ENCODE measurements around the gene ANKRD12. TPM values are rescaled to one million over a fixed set of nuclear protein-coding genes. Genes with fewer than 3 reads are reported as not detected.

Gene ANKRD12
- total RNA-seq, 1 donor from 2014 or later, result 125 TPM

DNA sequence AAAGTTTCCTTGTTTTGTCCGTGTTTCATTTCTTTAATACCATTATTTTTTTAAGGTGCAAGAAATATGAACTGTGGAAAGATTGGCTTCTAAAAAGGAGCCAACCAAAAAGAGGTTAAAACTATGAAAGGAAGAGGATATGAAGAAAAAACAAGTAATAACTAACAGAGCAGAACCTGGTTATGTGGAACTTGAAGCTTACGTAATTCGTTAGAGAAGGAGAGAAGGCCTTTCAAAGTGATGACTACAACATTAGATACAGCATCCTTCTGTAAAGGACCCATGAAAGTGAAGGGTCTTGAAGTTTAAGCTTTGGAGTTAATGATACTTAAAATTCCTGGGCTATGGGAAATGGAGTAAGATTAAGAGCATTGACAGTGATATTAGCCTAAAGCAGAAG, 84.5 kb downstream of the ANKRD12 start:
- TF ChIP-seq, protein P1, sequence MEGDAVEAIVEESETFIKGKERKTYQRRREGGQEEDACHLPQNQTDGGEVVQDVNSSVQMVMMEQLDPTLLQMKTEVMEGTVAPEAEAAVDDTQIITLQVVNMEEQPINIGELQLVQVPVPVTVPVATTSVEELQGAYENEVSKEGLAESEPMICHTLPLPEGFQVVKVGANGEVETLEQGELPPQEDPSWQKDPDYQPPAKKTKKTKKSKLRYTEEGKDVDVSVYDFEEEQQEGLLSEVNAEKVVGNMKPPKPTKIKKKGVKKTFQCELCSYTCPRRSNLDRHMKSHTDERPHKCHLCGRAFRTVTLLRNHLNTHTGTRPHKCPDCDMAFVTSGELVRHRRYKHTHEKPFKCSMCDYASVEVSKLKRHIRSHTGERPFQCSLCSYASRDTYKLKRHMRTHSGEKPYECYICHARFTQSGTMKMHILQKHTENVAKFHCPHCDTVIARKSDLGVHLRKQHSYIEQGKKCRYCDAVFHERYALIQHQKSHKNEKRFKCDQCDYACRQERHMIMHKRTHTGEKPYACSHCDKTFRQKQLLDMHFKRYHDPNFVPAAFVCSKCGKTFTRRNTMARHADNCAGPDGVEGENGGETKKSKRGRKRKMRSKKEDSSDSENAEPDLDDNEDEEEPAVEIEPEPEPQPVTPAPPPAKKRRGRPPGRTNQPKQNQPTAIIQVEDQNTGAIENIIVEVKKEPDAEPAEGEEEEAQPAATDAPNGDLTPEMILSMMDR (IDR thresholded peaks at IDR 0.05), result no peak
- no peak overlapping the region for H3K4me3 Mint-ChIP-seq
- POLR2A ChIA-PET, result no interaction called here
- no peak for DNase-seq
- intact Hi-C loops (cut with micrococcal nuclease), result no loop called here
- H3K4me1 Mint-ChIP-seq, result peaks cover 2% of the 10 kb centered on the region
- H3K9me3 Mint-ChIP-seq, result no peaks in the 10 kb centered on the region
- CTCF ChIA-PET, result no interaction called here
- no peak for ATAC-seq (ENCODE audit: low read depth)
- peaks cover 82% of the 10 kb centered on the region for H3K36me3 Mint-ChIP-seq (ENCODE audit: low read depth)
- no peaks in the 10 kb centered on the region for H3K27me3 Mint-ChIP-seq
- H3K27ac Mint-ChIP-seq, result no peak overlapping the region

DNA sequence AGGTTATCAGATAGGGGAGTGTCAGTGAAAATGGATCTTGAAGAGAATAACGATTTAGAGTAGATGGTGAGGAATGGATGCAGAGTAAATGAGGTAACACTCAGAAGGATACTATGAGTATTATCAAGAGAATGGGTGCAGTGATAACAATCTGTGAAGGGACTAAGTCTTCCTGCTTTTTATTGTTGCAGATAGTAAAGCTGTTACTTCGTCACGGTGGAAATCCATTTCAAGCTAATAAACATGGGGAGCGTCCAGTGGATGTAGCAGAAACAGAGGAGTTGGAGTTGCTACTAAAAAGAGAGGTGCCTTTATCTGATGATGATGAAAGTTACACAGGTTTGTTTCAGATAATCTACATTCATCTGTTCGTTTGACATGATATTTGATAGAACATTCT, 85.1 kb downstream of the ANKRD12 start:
- CTCF ChIA-PET, result no interaction called here
- no peaks in the 10 kb centered on the region for H3K9me3 Mint-ChIP-seq

DNA sequence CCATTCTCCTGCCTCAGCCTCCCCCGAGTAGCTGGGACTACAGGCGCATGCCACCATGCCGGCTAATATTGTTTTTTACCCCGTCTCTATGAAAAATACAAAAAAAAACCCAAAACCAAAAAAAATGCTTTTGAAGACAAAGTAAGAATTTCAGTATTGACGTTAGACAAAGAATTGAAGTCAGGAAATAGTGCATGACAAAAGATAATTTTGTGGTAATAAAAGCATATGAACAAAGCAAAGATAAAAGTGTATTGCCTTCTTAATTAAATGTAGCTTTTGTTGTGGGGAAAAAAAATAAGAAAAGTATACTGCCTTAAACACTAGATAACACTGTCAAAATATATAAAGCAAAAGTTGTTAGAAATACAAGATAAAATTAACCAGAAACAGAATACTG, 86.8 kb downstream of the ANKRD12 start:
- Mint-ChIP-seq H3K36me3 (ENCODE audit: low read depth) (peaks cover 82% of the 10 kb centered on the region), H3K4me3 (no peak overlapping the region), H3K4me1 (peaks cover 2% of the 10 kb centered on the region), H3K27me3 (no peaks in the 10 kb centered on the region), H3K27ac (no peak overlapping the region), H3K9me3 (no peaks in the 10 kb centered on the region)
- TF ChIP-seq, protein P1 (IDR thresholded peaks at IDR 0.05), result no peak
- ATAC-seq (ENCODE audit: low read depth) (no peak), DNase-seq (no peak)
- intact Hi-C loops (cut with micrococcal nuclease), result no loop called here
- POLR2A ChIA-PET, result no interaction called here
- CTCF ChIA-PET, result no interaction called here

More for the DNA sequence above, 85.1 kb downstream of the ANKRD12 start:
- no peak for DNase-seq
- H3K27ac Mint-ChIP-seq, result no peak overlapping the region
- TF ChIP-seq, protein P1 (IDR thresholded peaks at IDR 0.05), result no peak
- intact Hi-C loops (cut with micrococcal nuclease), result no loop called here
- H3K4me3 Mint-ChIP-seq, result no peak overlapping the region
- H3K27me3 Mint-ChIP-seq, result no peaks in the 10 kb centered on the region
- peaks cover 2% of the 10 kb centered on the region for H3K4me1 Mint-ChIP-seq
- POLR2A ChIA-PET, result no interaction called here
- ATAC-seq (ENCODE audit: low read depth), result no peak
- H3K36me3 Mint-ChIP-seq (ENCODE audit: low read depth), result peaks cover 82% of the 10 kb centered on the region

DNA sequence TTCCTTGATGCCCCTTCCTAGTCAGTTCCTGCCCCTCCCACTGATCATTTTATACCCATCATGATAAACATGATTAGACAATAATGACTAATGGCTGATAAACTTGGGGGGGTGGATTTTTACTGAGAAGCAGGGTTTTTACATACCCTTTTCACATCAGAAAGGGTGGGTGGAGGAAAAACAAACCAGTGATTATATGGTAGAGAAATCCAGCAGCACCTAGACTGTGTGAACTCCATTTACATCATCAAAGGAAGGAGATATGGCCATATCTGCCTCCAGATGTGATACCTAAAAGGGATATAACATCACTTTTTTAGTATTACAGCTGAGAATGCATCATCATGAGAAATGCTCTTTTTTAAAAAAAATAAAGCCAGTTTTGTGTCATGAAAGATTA, 89.9 kb downstream of the ANKRD12 start:
- intact Hi-C loops (cut with micrococcal nuclease), result no loop called here
- ATAC-seq (ENCODE audit: low read depth) (no peak), DNase-seq (no peak)
- Mint-ChIP-seq H3K27me3 (no peaks in the 10 kb centered on the region), H3K27ac (no peak overlapping the region), H3K36me3 (ENCODE audit: low read depth) (peaks cover 85% of the 10 kb centered on the region), H3K9me3 (no peaks in the 10 kb centered on the region), H3K4me1 (peaks cover 7% of the 10 kb centered on the region), H3K4me3 (no peak overlapping the region)
- TF ChIP-seq, protein P1 (IDR thresholded peaks at IDR 0.05), result no peak
- ChIA-PET POLR2A (interaction anchor here (0.9 kb wide), 1 partner anchor 8 kb away, joined by 3 read pairs; no protein-coding TSS in a partner anchor), CTCF (no interaction called here)

DNA sequence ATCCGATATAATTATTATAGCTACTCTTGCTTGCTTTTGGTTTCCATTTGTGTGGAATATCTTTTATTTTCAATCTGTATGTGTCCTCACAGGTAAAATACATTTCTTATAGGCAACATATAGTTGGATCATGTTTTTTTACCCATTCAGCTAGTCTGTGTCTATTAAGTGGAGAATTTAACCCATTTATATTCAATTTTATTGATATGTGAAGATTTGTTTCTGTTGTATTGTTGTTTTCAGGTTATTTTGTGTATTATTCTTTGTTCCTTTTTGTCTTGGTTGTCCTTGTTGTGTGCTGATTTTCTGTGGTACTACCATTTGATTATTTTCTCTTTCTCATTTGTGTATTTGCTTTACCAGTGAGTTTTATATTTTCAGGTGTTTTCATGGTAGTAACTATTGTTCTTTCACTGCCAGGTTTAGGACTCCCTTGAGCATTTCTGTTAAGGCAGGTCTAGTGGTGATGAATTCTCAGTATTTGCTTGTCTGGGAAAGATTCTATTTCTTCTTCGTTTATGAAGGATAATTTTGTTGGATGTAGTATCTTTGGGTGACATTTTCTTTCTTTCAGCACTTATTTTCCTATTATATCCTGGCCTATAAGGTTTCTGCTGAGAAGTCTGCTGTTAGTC, 95.4 kb downstream of the ANKRD12 start:
- intact Hi-C loops (cut with micrococcal nuclease), result loop anchor here (1.0 kb wide), 1 partner anchor 8 kb away; no protein-coding TSS in a partner anchor
- CTCF ChIA-PET, result no interaction called here
- DNase-seq (no peak), ATAC-seq (ENCODE audit: low read depth) (no peak)
- no peak overlapping the region for H3K4me3 Mint-ChIP-seq
- POLR2A ChIA-PET, result interaction anchor here (0.6 kb wide), 2 partner anchors 32 to 36 kb away, joined by 3 read pairs; no protein-coding TSS in a partner anchor
- TF ChIP-seq, protein P1 (IDR thresholded peaks at IDR 0.05), result no peak
- H3K36me3 Mint-ChIP-seq (ENCODE audit: low read depth), result peaks cover 92% of the 10 kb centered on the region
- peaks cover 15% of the 10 kb centered on the region for H3K9me3 Mint-ChIP-seq
- H3K4me1 Mint-ChIP-seq, result peaks cover 7% of the 10 kb centered on the region
- H3K27ac Mint-ChIP-seq, result no peak overlapping the region
- no peaks in the 10 kb centered on the region for H3K27me3 Mint-ChIP-seq

Data from activated B cell treated with CpG ODN at 0.5 μM for 24 hours (primary cell).